HG03060 (cell line): ENCODE data around the gene ATP8A2.

ENCODE experiments used
- ATAC-seq: cut with Tn5 transposase; IDR thresholded peaks from one replicate; pipeline ENCODE4 v1.9.1; 2021; ENCODE audit warnings: low read depth, moderate number of reproducible peaks; ENCODE audit not compliant: unreplicated experiment

The ATP8A2 gene

DNA sequence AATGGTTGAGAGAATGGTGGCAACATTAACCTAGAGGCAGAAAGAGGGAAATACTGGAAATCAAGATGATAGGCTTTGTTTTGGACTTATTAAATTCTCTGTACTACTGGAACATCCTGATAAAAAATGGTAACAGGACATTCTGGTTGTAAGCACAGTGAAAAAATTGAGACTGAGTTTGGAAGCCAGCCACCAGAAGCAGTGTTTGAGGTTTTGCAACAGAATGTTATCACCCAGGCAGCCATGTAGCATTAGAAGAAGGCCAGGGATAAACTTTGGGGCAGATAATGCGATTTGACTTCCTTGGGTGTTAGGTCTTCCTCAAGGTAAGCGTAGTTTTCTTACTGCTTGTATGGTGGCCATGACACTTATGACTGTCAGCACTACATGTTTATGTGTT is 307.4 kb downstream of the ATP8A2 start:
- ATAC-seq, result no peak

DNA sequence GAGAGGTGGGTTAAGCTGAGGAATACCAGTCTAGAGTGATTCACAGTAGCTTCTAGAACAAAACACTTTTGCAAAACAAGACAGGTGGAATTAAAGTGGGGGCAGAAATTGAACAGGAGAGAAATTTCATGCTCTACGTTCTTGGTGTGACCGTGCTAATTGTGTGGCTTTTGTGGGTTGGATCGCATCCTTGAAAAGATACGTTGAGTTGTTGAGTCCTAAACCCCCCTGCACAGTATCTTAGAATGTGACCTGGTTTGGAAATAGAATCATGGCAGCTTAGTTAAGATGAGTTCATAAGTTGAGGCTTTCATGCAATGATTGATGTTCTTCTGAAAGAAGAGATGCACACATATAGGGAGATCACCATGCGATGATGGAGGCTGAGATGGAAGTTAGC is 308.2 kb downstream of the ATP8A2 start:
- no peak for ATAC-seq

GRCh38 chr13:25682276-25682675 is 310.5 kb downstream of the ATP8A2 start:
- ATAC-seq, result no peak

DNA sequence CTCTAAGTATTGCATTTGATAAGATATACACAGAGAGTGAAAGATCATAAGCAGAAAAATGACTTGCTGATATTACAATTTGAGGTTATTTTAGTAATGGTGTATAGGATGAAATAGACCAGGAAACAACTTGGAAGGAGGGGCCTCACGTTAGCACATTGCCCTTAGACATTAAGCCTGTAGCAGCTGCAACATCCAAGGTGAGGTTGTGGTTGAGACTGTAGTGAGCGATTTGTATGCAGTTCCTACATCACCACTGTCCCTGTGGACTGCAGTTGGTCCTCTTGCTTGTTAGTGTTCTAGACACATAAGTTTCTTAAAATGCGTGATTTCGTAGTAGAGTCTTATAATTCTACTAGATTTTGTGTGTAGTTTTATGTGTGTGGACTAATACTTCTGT is 311.3 kb downstream of the ATP8A2 start:
- ATAC-seq, result no peak

- ATAC-seq, result no peak
Measured at GRCh38 chr13:25683662-25684370, 312.0 kb downstream of the ATP8A2 start.

DNA sequence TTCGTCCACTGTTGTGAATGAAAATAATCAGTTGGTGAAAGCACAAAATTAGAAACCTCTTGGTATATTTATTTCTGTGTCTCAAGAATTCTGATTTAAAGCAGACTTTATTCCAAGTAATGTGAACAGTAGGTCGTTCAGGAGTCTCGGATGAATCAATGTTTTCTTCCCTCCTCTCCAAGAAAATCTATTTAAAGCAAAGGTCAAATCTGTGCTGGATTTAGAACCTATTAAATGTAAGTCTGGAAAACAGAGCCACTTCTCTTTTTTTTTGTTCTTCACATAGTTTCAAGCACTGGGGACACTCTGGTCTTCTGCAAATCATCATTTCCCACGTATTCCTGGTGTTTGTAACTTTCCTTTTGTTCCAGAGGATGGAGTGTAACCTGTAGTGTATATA is 312.7 kb downstream of the ATP8A2 start:
- ATAC-seq, result no peak

DNA sequence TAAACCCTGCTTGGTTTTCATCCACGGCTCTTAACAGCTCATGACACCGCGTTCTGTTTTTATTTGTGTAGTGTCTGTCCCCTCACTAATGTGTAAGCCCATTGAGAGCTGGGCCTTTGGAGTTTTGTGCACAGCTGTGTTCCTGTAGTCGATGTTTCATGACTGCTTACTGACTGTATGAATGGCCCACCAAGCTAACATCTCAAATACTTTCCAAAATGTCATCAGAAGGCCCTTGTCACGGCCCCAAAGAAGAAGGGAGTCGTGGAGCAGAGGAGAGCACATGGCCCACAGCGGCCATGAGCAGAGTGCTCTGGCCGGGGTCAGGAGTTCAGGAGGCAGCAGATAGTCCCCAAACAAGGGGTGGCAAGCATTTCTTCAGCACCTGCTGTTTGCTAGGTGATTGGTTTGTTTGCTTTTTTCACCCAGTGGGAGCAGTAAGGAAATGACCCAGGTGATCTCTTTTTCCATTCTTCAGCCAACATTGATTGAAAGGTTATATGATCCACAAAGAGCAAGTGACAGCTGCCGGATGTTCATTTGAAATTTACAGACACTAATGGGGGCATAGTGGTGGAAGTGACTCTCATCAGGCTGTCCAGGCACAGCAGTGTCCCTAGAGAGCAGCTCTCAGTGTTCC is 315.2 kb downstream of the ATP8A2 start:
- ATAC-seq, result no peak

DNA sequence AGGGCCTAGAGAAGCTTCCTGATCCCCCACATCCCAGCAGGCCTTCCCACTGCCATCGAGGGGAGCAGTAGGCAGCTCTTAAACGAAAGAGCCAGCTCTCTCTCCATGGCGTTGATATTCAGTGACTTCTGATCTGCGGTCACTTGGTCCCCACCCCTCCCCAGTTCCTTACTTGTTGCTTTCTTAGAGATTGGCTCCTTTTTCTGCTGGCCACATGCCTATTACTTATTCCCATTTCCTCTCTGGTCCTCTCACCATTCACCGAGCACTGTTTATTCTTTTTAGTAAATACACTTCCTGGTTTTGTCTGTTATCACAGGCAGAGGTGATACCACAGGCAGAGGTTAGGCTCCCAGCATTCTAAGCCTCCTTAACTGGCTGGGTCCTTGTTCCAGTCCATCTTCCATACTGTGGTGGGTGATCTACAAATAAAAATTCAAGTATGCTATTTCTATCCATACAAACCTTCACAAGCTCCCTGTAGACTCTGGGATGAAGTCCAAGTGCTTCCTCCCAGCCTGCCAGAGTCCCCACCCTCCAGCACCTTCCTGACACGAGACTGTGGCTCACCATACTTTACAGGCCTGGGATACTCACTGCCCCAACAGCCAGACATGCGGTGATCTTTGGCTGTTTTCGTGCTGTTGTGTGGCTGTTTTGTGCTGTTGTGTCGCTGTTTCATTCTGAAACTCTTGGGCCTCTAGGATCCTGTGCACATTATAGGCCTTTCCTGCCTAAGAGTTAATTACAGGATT is 315.9 kb downstream of the ATP8A2 start:
- no peak for ATAC-seq

GRCh38 chr13:25688536-25688935 is 316.8 kb downstream of the ATP8A2 start:
- ATAC-seq, result no peak

DNA sequence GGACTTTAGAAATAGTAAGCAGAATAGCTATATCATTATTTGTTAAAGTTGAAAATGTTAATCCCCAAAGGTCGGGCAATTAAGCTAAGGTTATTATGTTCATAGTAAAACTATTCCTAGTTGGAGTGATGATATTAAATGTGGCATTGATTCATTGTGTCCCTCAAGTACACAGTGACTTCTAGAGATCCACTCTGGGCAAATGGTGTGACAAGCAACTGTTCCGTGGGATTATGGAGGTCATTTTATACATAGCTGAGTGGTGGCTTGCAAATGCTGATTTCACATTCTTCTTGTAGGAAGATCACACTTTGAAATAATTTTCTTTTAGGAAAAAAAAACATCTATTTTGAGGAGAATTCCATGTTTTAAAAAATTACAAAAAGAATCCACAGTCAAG is 317.8 kb downstream of the ATP8A2 start:
- ATAC-seq, result no peak

DNA sequence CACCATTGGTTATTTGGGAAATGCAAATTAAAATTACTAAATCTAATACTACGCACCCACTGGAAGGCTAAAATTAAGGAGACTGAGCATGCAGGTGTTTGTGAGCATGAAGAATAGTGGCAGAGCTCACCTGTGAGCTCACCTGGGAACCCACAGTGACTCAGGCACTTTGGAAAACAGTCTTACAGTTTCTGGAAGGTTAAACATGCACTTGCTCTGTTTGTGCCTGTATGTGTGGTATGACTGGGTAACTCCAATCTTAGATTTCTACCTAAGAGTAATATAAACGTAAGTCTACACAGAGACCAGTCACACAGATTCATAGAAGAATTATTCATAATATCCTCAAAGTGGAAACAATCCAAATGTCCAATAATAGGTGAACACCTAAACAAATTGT is 318.8 kb downstream of the ATP8A2 start:
- ATAC-seq, result no peak

- no peak for ATAC-seq
Measured at GRCh38 chr13:25691654-25692053, 319.9 kb downstream of the ATP8A2 start.

DNA sequence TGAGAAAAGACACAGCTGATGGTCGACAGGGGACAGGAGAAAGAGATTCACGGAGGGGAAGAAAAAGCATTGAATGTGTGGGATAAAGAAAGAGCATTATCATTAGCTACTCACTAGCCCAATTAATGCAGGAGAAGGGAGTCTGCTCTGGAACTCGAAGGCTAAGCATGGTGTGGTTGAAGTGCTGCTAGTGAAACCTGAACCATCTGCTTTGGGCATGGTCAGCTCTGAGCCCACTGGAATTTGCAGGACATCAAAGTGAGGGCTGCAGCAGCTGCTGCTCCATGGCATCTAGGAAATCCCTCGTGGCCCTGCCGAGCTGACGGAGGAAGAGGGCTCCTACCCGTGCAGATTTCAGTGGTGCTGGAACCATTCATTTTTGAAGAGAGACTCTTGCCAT is 320.3 kb downstream of the ATP8A2 start:
- ATAC-seq, result no peak

- ATAC-seq, result no peak
Measured at GRCh38 chr13:25699056-25699455, 327.3 kb downstream of the ATP8A2 start.

DNA sequence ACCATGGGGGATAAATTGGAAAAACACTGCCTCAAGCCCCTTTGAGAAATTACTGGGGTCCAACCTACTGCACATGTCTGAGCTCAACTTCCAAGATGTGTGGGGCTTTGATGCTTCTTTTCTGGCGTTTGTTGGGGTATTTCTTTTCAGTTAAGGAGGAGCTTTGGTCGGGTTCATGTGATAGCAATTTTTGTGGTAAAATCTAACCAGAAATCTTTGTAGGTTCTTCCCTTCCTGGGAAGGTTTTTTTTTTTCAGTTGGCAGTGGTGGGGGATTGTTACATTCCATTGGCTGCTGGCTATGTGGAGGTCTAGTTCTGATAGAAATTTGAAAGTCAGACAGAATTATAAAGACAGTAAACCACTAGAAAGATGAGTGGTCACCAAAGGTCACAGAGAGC is 327.8 kb downstream of the ATP8A2 start:
- no peak for ATAC-seq

GRCh38 chr13:25701304-25701703 is 329.5 kb downstream of the ATP8A2 start:
- ATAC-seq, result no peak

DNA sequence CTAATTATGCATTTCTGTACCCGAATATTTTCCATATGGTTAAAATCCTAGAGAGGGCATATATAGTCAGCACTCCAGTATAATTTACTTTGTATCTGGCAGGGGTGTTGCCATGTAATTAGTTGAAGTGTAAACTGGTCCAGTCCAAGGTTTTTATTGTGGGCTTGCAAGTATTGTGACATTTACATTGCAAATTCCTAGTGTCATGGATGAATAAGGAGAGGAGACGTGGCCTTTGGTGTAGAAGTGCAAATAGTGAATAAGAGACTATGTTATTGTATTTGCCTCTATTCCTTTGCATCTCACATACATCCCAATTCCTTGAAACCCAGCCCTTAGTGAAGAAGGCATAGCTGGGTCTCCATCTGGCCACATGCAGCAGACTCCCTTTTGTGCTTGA is 330.6 kb downstream of the ATP8A2 start:
- no peak for ATAC-seq

DNA sequence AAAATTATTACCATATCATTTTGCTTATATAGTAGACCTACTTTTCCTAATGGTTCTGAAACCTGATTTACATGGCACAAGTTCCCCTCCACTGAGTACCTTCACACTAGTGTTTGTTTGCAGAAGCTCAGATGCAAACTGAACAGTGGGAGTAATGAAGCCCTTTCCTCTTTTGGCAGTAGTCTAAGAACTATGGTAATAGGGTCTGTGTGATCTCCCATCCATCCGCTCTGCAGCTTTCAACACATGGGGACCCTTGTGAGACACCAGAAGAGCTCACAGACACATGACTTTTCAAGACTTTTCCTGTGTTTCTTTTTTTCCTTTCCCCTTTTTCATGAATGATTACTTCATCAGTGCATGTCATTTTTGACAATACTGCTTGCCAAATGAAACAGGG is 336.0 kb downstream of the ATP8A2 start:
- no peak for ATAC-seq

DNA sequence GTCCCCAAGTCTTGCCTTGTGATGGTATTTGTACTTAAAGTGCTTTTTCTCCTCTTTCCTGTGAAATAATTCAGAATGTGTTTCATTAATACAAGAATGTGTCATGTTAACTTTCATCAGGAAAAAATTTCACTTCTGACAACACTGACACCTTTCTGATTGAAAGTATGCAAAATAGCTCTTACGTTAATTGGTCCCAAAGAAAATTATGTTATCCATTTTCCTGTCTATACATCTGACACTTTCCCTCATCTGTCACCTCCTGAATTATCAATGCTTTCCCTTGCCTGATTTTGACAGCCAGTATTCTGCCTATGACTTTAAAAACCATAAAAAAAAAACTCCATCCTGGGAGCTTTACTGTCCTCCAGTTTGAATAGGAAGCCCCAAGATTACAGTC is 336.5 kb downstream of the ATP8A2 start:
- no peak for ATAC-seq

DNA sequence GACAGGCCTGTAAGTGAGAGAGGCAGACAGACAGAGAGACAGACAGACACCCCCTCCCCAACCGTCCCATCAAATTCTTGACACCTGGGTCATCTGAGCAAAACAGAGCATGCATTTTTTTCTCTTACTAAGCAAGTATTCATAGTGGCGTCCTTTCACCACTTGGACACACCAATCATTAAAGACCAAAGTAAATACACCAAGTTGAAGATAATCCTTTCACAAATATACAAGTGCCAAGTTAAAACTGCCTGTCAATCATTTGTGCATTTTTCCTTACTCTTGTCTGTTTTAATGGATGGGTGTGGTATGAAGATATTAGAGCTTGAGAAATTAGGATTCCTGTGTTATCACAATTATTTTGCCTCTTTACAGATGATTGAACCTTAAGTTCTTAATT is 337.3 kb downstream of the ATP8A2 start:
- no peak for ATAC-seq

- no peak for ATAC-seq
Measured at GRCh38 chr13:25715760-25716159, 344.0 kb downstream of the ATP8A2 start.

GRCh38 chr13:25717666-25718197 is 346.0 kb downstream of the ATP8A2 start:
- no peak for ATAC-seq
